ENCODE measurements around the gene PDGFC. TPM values are rescaled to one million over a fixed set of nuclear protein-coding genes. Genes with fewer than 3 reads are reported as not detected.

PDGFC gene
- total RNA-seq, 1 experiment from 2014 or later, result 9.8 TPM

DNA sequence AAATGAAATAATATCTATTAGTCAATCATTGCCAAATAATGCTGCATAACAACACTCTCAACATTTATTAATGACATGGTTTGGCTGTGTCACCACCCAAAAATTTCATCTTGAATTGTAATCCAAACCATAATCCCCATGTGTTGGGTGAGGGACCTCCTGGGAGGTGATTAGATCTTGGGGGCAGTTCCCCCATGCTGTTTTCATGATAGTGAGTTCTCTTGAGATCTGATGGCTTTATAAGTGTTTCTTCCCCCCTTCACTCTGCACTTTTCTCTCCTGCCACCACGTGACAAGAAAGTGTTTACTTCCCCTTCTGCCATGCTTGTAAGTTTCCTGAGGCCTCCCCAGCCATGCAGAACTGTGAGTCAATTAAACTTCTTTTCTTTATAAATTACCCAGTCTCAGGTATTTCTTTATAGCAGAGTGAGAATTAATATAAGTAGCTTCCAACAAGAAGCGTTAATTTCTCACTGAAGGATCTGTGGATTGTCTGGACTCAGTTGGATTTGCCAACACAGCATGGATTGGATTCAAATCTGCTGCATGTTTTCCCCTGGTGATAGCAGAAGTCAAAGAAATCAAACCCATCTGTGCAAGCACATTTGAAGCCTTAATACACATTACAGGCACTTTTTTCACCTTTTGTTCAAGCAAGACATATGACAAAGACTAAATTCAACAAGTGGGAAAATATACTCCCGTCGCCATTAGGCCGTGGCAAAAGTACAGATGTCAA, 216.6 kb downstream of the PDGFC start:
- H3K9ac ChIP-seq (ENCODE audit: low read length), result no peak overlapping the region
- intact Hi-C loops (cut with micrococcal nuclease), result no loop called here
- H3K9me2 ChIP-seq (ENCODE audit: insufficient read depth), result no peaks in the 10 kb centered on the region
- no peak overlapping the region for H3K4me2 ChIP-seq (ENCODE audit: low read length)
- RAD21 ChIA-PET (ENCODE audit: low non-redundant PET in 1 of 2, low total read pairs in 2 of 2, uncharacterized antibody in 2 of 2, unreplicated experiment in 2 of 2), result no interaction called here
- H2AFZ ChIP-seq (ENCODE audit: low read depth, low read length, poor library complexity, severe bottlenecking), result no peak overlapping the region
- no peak overlapping the region for H3K27ac ChIP-seq (ENCODE audit: low read depth, low read length)
- CTCF ChIA-PET, result no interaction called here
- no peaks in the 10 kb centered on the region for H3K9me3 ChIP-seq (ENCODE audit: control insufficient read depth in 1 of 2, insufficient read depth in 1 of 2, low read depth in 1 of 2, low read length in 2 of 2)
- DNase-seq (ENCODE audit: low read depth, low spot score), result no peak
- H3K36me3 ChIP-seq (ENCODE audit: control insufficient read depth in 1 of 2, insufficient read depth in 2 of 2, low read length in 2 of 2), result no peaks in the 10 kb centered on the region
- no peak for ATAC-seq
- BruUV-seq (replicated peaks), result no TSS peak
- H3K79me2 ChIP-seq (ENCODE audit: insufficient read depth, low read length), result no peaks in the 10 kb centered on the region
- no peaks in the 10 kb centered on the region for H4K20me1 ChIP-seq (ENCODE audit: insufficient read depth)
- no peaks in the 10 kb centered on the region for H3K27me3 ChIP-seq (ENCODE audit: insufficient read depth, low read length)
- H3K4me3 ChIP-seq (replicated peaks in 1 of 2; ENCODE audit: low read depth in 1 of 2, low read length in 2 of 2), result no peak overlapping the region
- H3K4me1 ChIP-seq (ENCODE audit: control insufficient read depth in 1 of 2, insufficient read depth in 2 of 2, low read length in 2 of 2), result peaks cover 0 to 7% of the 10 kb centered on the region in 2 experiments; a peak in 2 of 4 replicates
- TF ChIP-seq CEBPB (IDR thresholded peaks at IDR 0.05; ENCODE audit: low read depth), result no peak
- TF ChIP-seq POLR2AphosphoS5 (IDR thresholded peaks at IDR 0.05; ENCODE audit: low read depth, low read length), result no peak
- no peak for TF ChIP-seq ZNF274 (IDR thresholded peaks at IDR 0.05; ENCODE audit: low read depth, low read length)
- TF ChIP-seq, protein P1, sequence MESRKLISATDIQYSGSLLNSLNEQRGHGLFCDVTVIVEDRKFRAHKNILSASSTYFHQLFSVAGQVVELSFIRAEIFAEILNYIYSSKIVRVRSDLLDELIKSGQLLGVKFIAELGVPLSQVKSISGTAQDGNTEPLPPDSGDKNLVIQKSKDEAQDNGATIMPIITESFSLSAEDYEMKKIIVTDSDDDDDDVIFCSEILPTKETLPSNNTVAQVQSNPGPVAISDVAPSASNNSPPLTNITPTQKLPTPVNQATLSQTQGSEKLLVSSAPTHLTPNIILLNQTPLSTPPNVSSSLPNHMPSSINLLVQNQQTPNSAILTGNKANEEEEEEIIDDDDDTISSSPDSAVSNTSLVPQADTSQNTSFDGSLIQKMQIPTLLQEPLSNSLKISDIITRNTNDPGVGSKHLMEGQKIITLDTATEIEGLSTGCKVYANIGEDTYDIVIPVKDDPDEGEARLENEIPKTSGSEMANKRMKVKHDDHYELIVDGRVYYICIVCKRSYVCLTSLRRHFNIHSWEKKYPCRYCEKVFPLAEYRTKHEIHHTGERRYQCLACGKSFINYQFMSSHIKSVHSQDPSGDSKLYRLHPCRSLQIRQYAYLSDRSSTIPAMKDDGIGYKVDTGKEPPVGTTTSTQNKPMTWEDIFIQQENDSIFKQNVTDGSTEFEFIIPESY (IDR thresholded peaks at IDR 0.05; ENCODE audit: extremely low read depth, insufficient replicate concordance, low read length), result no peak
- no peak for TF ChIP-seq ELF1 (IDR thresholded peaks at IDR 0.05; ENCODE audit: borderline replicate concordance, low read depth)
- TF ChIP-seq FOSL1 (IDR thresholded peaks at IDR 0.05; ENCODE audit: low read depth), result no peak
- TF ChIP-seq EZH2 (IDR thresholded peaks at IDR 0.05), result no peak
- no peak for TF ChIP-seq JUND (IDR thresholded peaks at IDR 0.05)
- no peak for TF ChIP-seq EGR1 (IDR thresholded peaks at IDR 0.05; ENCODE audit: low read depth)
- TF ChIP-seq TCF7L2 (IDR thresholded peaks at IDR 0.05; ENCODE audit: borderline replicate concordance, extremely low read depth, insufficient read depth, insufficient read length), result no peak
- TF ChIP-seq, protein P2, sequence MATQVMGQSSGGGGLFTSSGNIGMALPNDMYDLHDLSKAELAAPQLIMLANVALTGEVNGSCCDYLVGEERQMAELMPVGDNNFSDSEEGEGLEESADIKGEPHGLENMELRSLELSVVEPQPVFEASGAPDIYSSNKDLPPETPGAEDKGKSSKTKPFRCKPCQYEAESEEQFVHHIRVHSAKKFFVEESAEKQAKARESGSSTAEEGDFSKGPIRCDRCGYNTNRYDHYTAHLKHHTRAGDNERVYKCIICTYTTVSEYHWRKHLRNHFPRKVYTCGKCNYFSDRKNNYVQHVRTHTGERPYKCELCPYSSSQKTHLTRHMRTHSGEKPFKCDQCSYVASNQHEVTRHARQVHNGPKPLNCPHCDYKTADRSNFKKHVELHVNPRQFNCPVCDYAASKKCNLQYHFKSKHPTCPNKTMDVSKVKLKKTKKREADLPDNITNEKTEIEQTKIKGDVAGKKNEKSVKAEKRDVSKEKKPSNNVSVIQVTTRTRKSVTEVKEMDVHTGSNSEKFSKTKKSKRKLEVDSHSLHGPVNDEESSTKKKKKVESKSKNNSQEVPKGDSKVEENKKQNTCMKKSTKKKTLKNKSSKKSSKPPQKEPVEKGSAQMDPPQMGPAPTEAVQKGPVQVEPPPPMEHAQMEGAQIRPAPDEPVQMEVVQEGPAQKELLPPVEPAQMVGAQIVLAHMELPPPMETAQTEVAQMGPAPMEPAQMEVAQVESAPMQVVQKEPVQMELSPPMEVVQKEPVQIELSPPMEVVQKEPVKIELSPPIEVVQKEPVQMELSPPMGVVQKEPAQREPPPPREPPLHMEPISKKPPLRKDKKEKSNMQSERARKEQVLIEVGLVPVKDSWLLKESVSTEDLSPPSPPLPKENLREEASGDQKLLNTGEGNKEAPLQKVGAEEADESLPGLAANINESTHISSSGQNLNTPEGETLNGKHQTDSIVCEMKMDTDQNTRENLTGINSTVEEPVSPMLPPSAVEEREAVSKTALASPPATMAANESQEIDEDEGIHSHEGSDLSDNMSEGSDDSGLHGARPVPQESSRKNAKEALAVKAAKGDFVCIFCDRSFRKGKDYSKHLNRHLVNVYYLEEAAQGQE (IDR thresholded peaks at IDR 0.05; ENCODE audit: low read depth), result no peak
- POLR2A ChIA-PET, result no interaction called here
